Keratinocyte (primary cell): ENCODE data around the gene PARP4.
"Not testable (repeated sequence)": the region's sequence is repeated elsewhere in the genome, so short reads cannot be mapped to it uniquely, and the experiment has no call there.

Experiments
- CTCF ChIP-seq, 3 experiments: IDR thresholded peaks in 1 of 3; conservative IDR thresholded peaks in 1 of 3; optimal IDR thresholded peaks in 1 of 3; 2 replicates in 2 of 3; 3 replicates in 1 of 3; pipeline versions ENCODE3 to v1.5.1; 2011; ENCODE audit warnings: low read length in 3 of 3, mild to moderate bottlenecking in 3 of 3, moderate library complexity in 2 of 3, control low read depth in 1 of 3, inconsistent platforms in 1 of 3; ENCODE audit not compliant: insufficient read depth in 2 of 3; ENCODE audit errors: extremely low read depth in 1 of 3
- EZH2 ChIP-seq: IDR thresholded peaks from one replicate; pipeline ENCODE4 v1.6.1; 2012; ENCODE audit warnings: inconsistent platforms, mild to moderate bottlenecking, low read length, moderate library complexity

- not testable (repeated sequence) for TF ChIP-seq CTCF (optimal IDR thresholded peaks at IDR 0.05 in 1 of 3, IDR thresholded peaks at IDR 0.05 in 1 of 3, conservative IDR thresholded peaks at IDR 0.05 in 1 of 3; ENCODE audit: extremely low read depth in 1 of 3, insufficient read depth in 2 of 3, low read length in 3 of 3); EZH2
These were observed 16.3 kb downstream of the PARP4 start for GRCh38 chr13:24496295-24496694.
